Fibroblast of lung (primary cell): ENCODE results near the gene STKLD1. TPM values are rescaled to one million over a fixed set of nuclear protein-coding genes. Genes with fewer than 3 reads are reported as not detected.

Experiments used
- DNase-seq, 2 donors: peaks; one replicate each; pipeline versions ENCODE4 v3.0.0 to v3.0.0-alpha.2; 2010; ENCODE audit warnings: low read depth in 2 of 2
- H2AFZ ChIP-seq: 2 replicates; pipeline ENCODE4 v1.5.1; 2012; ENCODE audit warnings: low read length, control low read depth, inconsistent platforms
- H3K27ac ChIP-seq: 2 replicates; pipeline ENCODE4 v1.5.1; 2011; ENCODE audit warnings: low read length, control low read depth; ENCODE audit not compliant: insufficient read depth
- H3K27me3 ChIP-seq: 2 replicates; pipeline ENCODE4 v1.5.1; 2011; ENCODE audit warnings: mild to moderate bottlenecking, low read length; ENCODE audit not compliant: control insufficient read depth, insufficient read depth
- H3K36me3 ChIP-seq: 2 replicates; pipeline ENCODE4 v1.5.1; 2011; ENCODE audit warnings: low read length; ENCODE audit not compliant: control insufficient read depth, insufficient read depth
- H3K4me1 ChIP-seq: 2 replicates; pipeline ENCODE4 v1.5.1; 2011; ENCODE audit warnings: low read length; ENCODE audit not compliant: control insufficient read depth, insufficient read depth; ENCODE audit errors: extremely low read depth
- H3K4me2 ChIP-seq: 2 replicates; pipeline ENCODE4 v1.5.1; 2011; ENCODE audit warnings: low read length, control low read depth; ENCODE audit not compliant: insufficient read depth; ENCODE audit errors: extremely low read depth
- H3K4me3 ChIP-seq, 4 experiments: fragments of 200-600 bp in 1 of 4; sonication (generic) in 1 of 4; replicated peaks in 1 of 4; 2 replicates each; pipeline ENCODE4 v1.5.1; 2011 to 2016; ENCODE audit warnings: low read length in 4 of 4, low read depth in 3 of 4, mild to moderate bottlenecking in 3 of 4, control low read depth in 2 of 4, inconsistent platforms in 1 of 4, mixed read lengths in 1 of 4; ENCODE audit not compliant: insufficient read depth in 1 of 4; ENCODE audit errors: control extremely low read depth in 1 of 4
- H3K79me2 ChIP-seq: 2 replicates; pipeline ENCODE4 v1.5.1; 2012; ENCODE audit warnings: mild to moderate bottlenecking, low read length, inconsistent platforms; ENCODE audit not compliant: control insufficient read depth, insufficient read depth
- H3K9ac ChIP-seq: 2 replicates; pipeline ENCODE4 v1.5.1; 2011; ENCODE audit warnings: mild to moderate bottlenecking, low read length, control low read depth; ENCODE audit not compliant: insufficient read depth
- H3K9me3 ChIP-seq: 2 replicates; pipeline ENCODE4 v1.5.1; 2012; ENCODE audit warnings: low read depth, low read length; ENCODE audit not compliant: control insufficient read depth, insufficient read depth
- H4K20me1 ChIP-seq: 2 replicates; pipeline ENCODE4 v1.5.1; 2011; ENCODE audit warnings: low read length; ENCODE audit not compliant: control insufficient read depth, insufficient read depth; ENCODE audit errors: extremely low read depth
- CTCF ChIP-seq, 2 donors: IDR thresholded peaks in 1 of 2; conservative IDR thresholded peaks in 1 of 2; 1 replicate in 1 of 2; 2 replicates in 1 of 2; pipeline ENCODE4 v1.5.1; 2011 to 2012; ENCODE audit warnings: low read length in 2 of 2, control low read depth in 1 of 2, inconsistent platforms in 1 of 2, low read depth in 1 of 2, mild to moderate bottlenecking in 1 of 2
- EZH2 ChIP-seq: IDR thresholded peaks from 2 replicates; pipeline ENCODE4 v1.5.1; 2012; ENCODE audit warnings: low read length, control low read depth, mild to moderate bottlenecking; ENCODE audit errors: missing control alignments
- polyA plus RNA-seq, 2 donors: library from polyadenylated mRNA; depleted of rRNA in 1 of 2; stranded (reverse) in 1 of 2; unstranded in 1 of 2; fragments of >200 nt; gene quantifications; 2 replicates each; pipeline ENCODE4 v1.2.1, GENCODE V29; 2011 to 2012; ENCODE audit warnings: missing spikeins in 1 of 2
- total RNA-seq: library from RNA; depleted of rRNA; stranded (reverse); fragments of >200 nt; gene quantifications from 2 replicates; pipeline ENCODE4 v1.2.1, GENCODE V29; 2014

STKLD1 gene
- total and polyA plus RNA-seq, 2 donors (not counting 1 experiment from before 2014, with no cell fraction given): 0.79 to 0.99 TPM

GRCh38 chr9:133404454-133405002 lies 28.4 kb downstream of the STKLD1 start:
- Histone ChIP-seq H3K9me3 (no peaks in the 10 kb centered on the region), H3K9ac (no peak overlapping the region), H3K4me3 (no peak overlapping the region)

GRCh38 chr9:133405508-133406438 lies 29.6 kb downstream of the STKLD1 start:
- peak in 1 of 2 donors; percentile 41 for DNase-seq
- H3K4me2 ChIP-seq: no peak overlapping the region
- no peak overlapping the region for H3K27ac ChIP-seq
- H3K4me3 ChIP-seq: no peak overlapping the region
- TF ChIP-seq CTCF (conservative IDR thresholded peaks at IDR 0.05 in 1 of 2, IDR thresholded peaks at IDR 0.05 in 1 of 2; ENCODE audit: low read depth in 1 of 2, low read length in 2 of 2): no peak
- TF ChIP-seq EZH2: no peak
- H3K27me3 ChIP-seq: no peaks in the 10 kb centered on the region
- peaks cover 12% of the 10 kb centered on the region for H3K36me3 ChIP-seq
- no peaks in the 10 kb centered on the region for H3K9me3 ChIP-seq
- H3K9ac ChIP-seq: no peak overlapping the region
- H3K79me2 ChIP-seq: no peaks in the 10 kb centered on the region
- peaks cover 2% of the 10 kb centered on the region for H3K4me1 ChIP-seq
- H2AFZ ChIP-seq: no peak overlapping the region
- H4K20me1 ChIP-seq: no peaks in the 10 kb centered on the region

More at GRCh38 chr9:133404454-133405002, 28.4 kb downstream of the STKLD1 start:
- no peak for TF ChIP-seq EZH2
- no peak for TF ChIP-seq CTCF (conservative IDR thresholded peaks at IDR 0.05 in 1 of 2, IDR thresholded peaks at IDR 0.05 in 1 of 2; ENCODE audit: low read depth in 1 of 2, low read length in 2 of 2)
- Histone ChIP-seq H3K27me3 (no peaks in the 10 kb centered on the region), H3K27ac (no peak overlapping the region), H3K4me2 (no peak overlapping the region), H4K20me1 (no peaks in the 10 kb centered on the region), H3K79me2 (no peaks in the 10 kb centered on the region), H2AFZ (no peak overlapping the region), H3K36me3 (peaks cover 12% of the 10 kb centered on the region), H3K4me1 (peaks cover 2% of the 10 kb centered on the region)
- no peak for DNase-seq

- H3K36me3 ChIP-seq: peaks cover 16% of the 10 kb centered on the region
- H3K4me2 ChIP-seq: no peak overlapping the region
- no peaks in the 10 kb centered on the region for H4K20me1 ChIP-seq
- H3K9me3 ChIP-seq: no peaks in the 10 kb centered on the region
- H3K4me3 ChIP-seq: no peak overlapping the region
- TF ChIP-seq EZH2 (no peak), CTCF (conservative IDR thresholded peaks at IDR 0.05 in 1 of 2, IDR thresholded peaks at IDR 0.05 in 1 of 2; ENCODE audit: low read depth in 1 of 2, low read length in 2 of 2) (peak; percentile 75 to 94)
- H2AFZ ChIP-seq: no peak overlapping the region
- no peak overlapping the region for H3K9ac ChIP-seq
- no peak overlapping the region for H3K27ac ChIP-seq
- H3K4me1 ChIP-seq: peaks cover 2% of the 10 kb centered on the region
- no peaks in the 10 kb centered on the region for H3K79me2 ChIP-seq
- peak; percentile 56 to 69 for DNase-seq
- no peaks in the 10 kb centered on the region for H3K27me3 ChIP-seq
These were observed 30.5 kb downstream of the STKLD1 start for GRCh38 chr9:133406480-133407307.
